Measurements from ENCODE around the gene ATP12A.
"Not testable (repeated sequence)": the region's sequence is repeated elsewhere in the genome, so short reads cannot be mapped to it uniquely, and the experiment has no call there.

Gene ATP12A

GRCh38 chr13:24692561-24692960 is 12.4 kb downstream of the ATP12A start:
- DNase-seq, result no peak

- DNase-seq, result no peak
Measured at GRCh38 chr13:24693862-24694471, 13.8 kb downstream of the ATP12A start.

GRCh38 chr13:24694907-24695306 is 14.7 kb downstream of the ATP12A start:
- DNase-seq, result no peak

- DNase-seq, result no peak
Measured at GRCh38 chr13:24698686-24699085, 18.5 kb downstream of the ATP12A start.

- DNase-seq, result no peak
Measured at GRCh38 chr13:24699541-24699940, 19.3 kb downstream of the ATP12A start.

GRCh38 chr13:24700539-24700938 is 20.3 kb downstream of the ATP12A start:
- no peak for DNase-seq

GRCh38 chr13:24706886-24707585 is 26.8 kb downstream of the ATP12A start:
- DNase-seq, result no peak

GRCh38 chr13:24709186-24709913 is 29.1 kb downstream of the ATP12A start:
- peak; percentile 37 for DNase-seq

- no peak for DNase-seq
Measured at GRCh38 chr13:24713022-24713421, 32.8 kb downstream of the ATP12A start.

GRCh38 chr13:24716011-24716410 is 35.8 kb downstream of the ATP12A start:
- no peak for DNase-seq

- no peak for DNase-seq
Measured at GRCh38 chr13:24716446-24716845, 36.2 kb downstream of the ATP12A start.

GRCh38 chr13:24717217-24717616 is 37.0 kb downstream of the ATP12A start:
- DNase-seq, result no peak

- DNase-seq, result no peak
Measured at GRCh38 chr13:24718192-24718965, 38.2 kb downstream of the ATP12A start.

- DNase-seq, result no peak
Measured at GRCh38 chr13:24719139-24719538, 38.9 kb downstream of the ATP12A start.

GRCh38 chr13:24723206-24723605 is 43.0 kb downstream of the ATP12A start:
- no peak for DNase-seq

GRCh38 chr13:24724714-24725113 is 44.5 kb downstream of the ATP12A start:
- DNase-seq, result no peak

- no peak for DNase-seq
Measured at GRCh38 chr13:24725379-24725778, 45.2 kb downstream of the ATP12A start.

- peak; percentile 62 for DNase-seq
Measured at GRCh38 chr13:24727731-24728601, 47.8 kb downstream of the ATP12A start.

GRCh38 chr13:24730873-24731567 is 50.8 kb downstream of the ATP12A start:
- DNase-seq, result not testable (repeated sequence)

- DNase-seq, result no peak
Measured at GRCh38 chr13:24734950-24735349, 54.7 kb downstream of the ATP12A start.

- DNase-seq, result no peak
Measured at GRCh38 chr13:24737042-24737441, 56.8 kb downstream of the ATP12A start.
